ENCODE results near the gene MRPL52. TPM values are rescaled to one million over a fixed set of nuclear protein-coding genes. Genes with fewer than 3 reads are reported as not detected.
A peak's percentile ranks its signal among the peaks of the same experiment; 100 is the strongest.

Gene MRPL52
- total RNA-seq, 2 experiments from 2014 or later, result 93.9 to 97.3 TPM

GRCh38 chr14:22813145-22813544 is 16.5 kb upstream of the MRPL52 start:
- Mint-ChIP-seq H3K4me3 (no peak overlapping the region), H3K4me1 (ENCODE audit: low read depth) (peaks cover 12% of the 10 kb centered on the region), H3K9me3 (ENCODE audit: insufficient read depth) (no peaks in the 10 kb centered on the region), H3K27ac (no peak overlapping the region), H3K27me3 (ENCODE audit: low read depth) (peaks cover 6% of the 10 kb centered on the region), H3K36me3 (ENCODE audit: low read depth) (no peaks in the 10 kb centered on the region)
- CTCF ChIA-PET, result interaction anchor here (1.0 to 2.6 kb wide), 2 partner anchors 10 to 40 kb away, joined by 3 to 15 read pairs; no protein-coding TSS in a partner anchor
- ATAC-seq (no peak), DNase-seq (no peak)
- POLR2A ChIA-PET, result interaction anchor here (1.0 kb wide), 1 partner anchor 47 kb away, joined by 3 read pairs; the partner anchor contains the start of gene OXA1L

GRCh38 chr14:22814373-22814772 is 15.3 kb upstream of the MRPL52 start:
- ChIA-PET CTCF (interaction anchor here (1.6 kb wide), 1 partner anchor 39 kb away, joined by 5 read pairs; no protein-coding TSS in a partner anchor), POLR2A (interaction anchor here (1.0 kb wide), 1 partner anchor 217 kb away, joined by 3 read pairs; the partner anchor contains the start of gene ABHD4)
- DNase-seq (no peak), ATAC-seq (no peak)
- Mint-ChIP-seq H3K36me3 (ENCODE audit: low read depth) (no peaks in the 10 kb centered on the region), H3K27me3 (ENCODE audit: low read depth) (peaks cover 11% of the 10 kb centered on the region), H3K9me3 (ENCODE audit: insufficient read depth) (no peaks in the 10 kb centered on the region), H3K27ac (no peak overlapping the region), H3K4me3 (no peak overlapping the region), H3K4me1 (ENCODE audit: low read depth) (peaks cover 16% of the 10 kb centered on the region)

- Mint-ChIP-seq H3K27ac (no peak within 1 kb of the TSS), H3K27me3 (ENCODE audit: low read depth) (peaks cover 14% of the 10 kb centered on the region), H3K36me3 (ENCODE audit: low read depth) (no peaks in the 10 kb centered on the region), H3K4me3 (no peak within 1 kb of the TSS), H3K9me3 (ENCODE audit: insufficient read depth) (no peaks in the 10 kb centered on the region), H3K4me1 (ENCODE audit: low read depth) (peaks cover 22% of the 10 kb centered on the region)
- ChIA-PET CTCF (interaction anchor here (1.6 kb wide), 1 partner anchor 38 kb away, joined by 5 read pairs; no protein-coding TSS in a partner anchor), POLR2A (interaction anchor here (0.8 to 1.0 kb wide), 2 partner anchors 152 to 217 kb away, joined by 3 read pairs; partner anchors contain the start of gene ABHD4)
- DNase-seq (no peak), ATAC-seq (no peak)
Observed at GRCh38 chr14:22814941-22815713, 14.6 kb upstream of the MRPL52 start, which contains the start of gene SLC7A7. Gene SLC7A7 (minus strand): TSS chr14:22815435. CDS start chr14:22813398, 2,037 bp downstream.

DNA sequence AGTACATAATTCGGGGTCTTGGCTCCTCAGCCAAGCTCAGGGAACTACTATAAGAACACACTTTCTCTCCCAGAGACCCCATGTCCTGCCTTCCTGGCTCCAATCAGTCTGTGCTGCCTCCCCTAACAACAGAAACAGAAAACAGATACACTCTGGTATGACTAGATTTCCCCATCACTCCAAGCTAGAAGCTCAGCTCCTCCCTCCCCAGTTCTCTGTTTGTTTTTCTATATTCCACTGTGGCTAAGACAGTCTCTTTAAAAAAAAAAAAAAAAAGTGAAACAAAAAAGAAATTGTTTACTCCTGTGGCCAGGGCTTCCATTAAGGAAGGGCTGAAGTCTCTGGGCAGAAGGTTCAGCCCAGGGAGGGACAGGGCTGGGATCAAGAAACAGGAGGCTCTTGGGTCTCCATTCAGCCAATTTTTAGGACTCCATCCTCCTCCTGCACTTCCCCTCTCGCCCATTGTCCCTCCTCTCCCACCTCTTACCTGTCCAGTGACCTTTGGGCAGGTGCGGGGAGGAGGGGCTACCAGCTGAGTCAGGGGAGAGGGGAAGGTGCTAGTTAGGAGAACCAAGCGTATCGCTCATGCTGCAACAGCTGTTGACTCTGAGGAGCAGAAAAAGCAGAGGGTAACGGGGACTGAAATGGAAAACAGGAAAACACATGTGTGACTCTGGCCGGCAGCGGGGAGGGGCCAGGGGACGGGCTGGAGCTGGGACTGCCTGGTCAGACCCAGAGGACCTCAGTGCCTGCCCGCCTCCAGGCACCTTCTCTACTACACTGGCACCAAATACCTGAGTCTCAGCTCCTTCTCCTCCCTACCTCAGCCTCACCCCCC is 10.3 kb upstream of the MRPL52 start:
- Mint-ChIP-seq H3K4me1 (ENCODE audit: low read depth) (peaks cover 30% of the 10 kb centered on the region), H3K9me3 (ENCODE audit: insufficient read depth) (no peaks in the 10 kb centered on the region), H3K36me3 (ENCODE audit: low read depth) (no peaks in the 10 kb centered on the region), H3K4me3 (no peak overlapping the region), H3K27ac (no peak overlapping the region), H3K27me3 (ENCODE audit: low read depth) (peaks cover 27% of the 10 kb centered on the region)
- ATAC-seq, result peak; percentile 12
- no peak for DNase-seq
- POLR2A ChIA-PET, result interaction anchor here (1.2 kb wide), 1 partner anchor 249 kb away, joined by 4 read pairs; no protein-coding TSS in a partner anchor
- CTCF ChIA-PET, result interaction anchor here (0.9 to 23.8 kb wide), 6 partner anchors 12 to 263 kb away, joined by 3 to 590 read pairs (median 5); no protein-coding TSS in a partner anchor

DNA sequence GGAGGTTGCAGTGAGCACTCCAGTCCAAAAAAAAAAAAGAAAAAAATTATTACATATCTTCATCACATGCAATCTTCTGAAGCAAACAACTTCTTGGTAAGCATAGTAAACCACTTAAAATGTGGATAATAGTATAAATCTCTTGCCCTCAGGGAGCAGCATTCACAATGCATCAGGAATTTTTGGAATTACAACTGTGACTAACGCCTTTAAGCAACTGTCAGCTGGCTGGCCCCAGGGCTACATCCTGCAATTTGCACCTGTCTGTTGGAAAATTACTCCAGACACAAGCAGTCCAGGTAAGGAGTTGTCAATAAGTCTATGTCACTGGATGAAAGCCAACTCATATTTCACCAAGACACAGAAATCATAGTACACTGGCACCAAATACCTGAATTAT is 9.0 kb upstream of the MRPL52 start:
- no peak overlapping the region for H3K27ac Mint-ChIP-seq
- CTCF ChIA-PET, result interaction anchor here (1.0 to 23.8 kb wide), 6 partner anchors 10 to 264 kb away, joined by 3 to 590 read pairs (median 4); no protein-coding TSS in a partner anchor

GRCh38 chr14:22821193-22822015 is 8.3 kb upstream of the MRPL52 start:
- CTCF ChIA-PET, result interaction anchor here (0.7 to 23.8 kb wide), 8 partner anchors 9 to 264 kb away, joined by 3 to 590 read pairs (median 4); no protein-coding TSS in a partner anchor
- Mint-ChIP-seq H3K27me3 (ENCODE audit: low read depth) (peaks cover 24% of the 10 kb centered on the region), H3K27ac (no peak overlapping the region), H3K9me3 (ENCODE audit: insufficient read depth) (no peaks in the 10 kb centered on the region), H3K36me3 (ENCODE audit: low read depth) (no peaks in the 10 kb centered on the region), H3K4me3 (peak overlapping the region; percentile 7), H3K4me1 (ENCODE audit: low read depth) (peaks cover 32% of the 10 kb centered on the region)
- DNase-seq (no peak), ATAC-seq (no peak)
- POLR2A ChIA-PET, result interaction anchor here (0.8 kb wide), 1 partner anchor 41 kb away, joined by 4 read pairs; no protein-coding TSS in a partner anchor

More for the DNA sequence above, 9.0 kb upstream of the MRPL52 start:
- H3K9me3 Mint-ChIP-seq (ENCODE audit: insufficient read depth), result no peaks in the 10 kb centered on the region
- POLR2A ChIA-PET, result no interaction called here
- DNase-seq (no peak), ATAC-seq (no peak)
- peaks cover 34% of the 10 kb centered on the region for H3K4me1 Mint-ChIP-seq (ENCODE audit: low read depth)
- H3K36me3 Mint-ChIP-seq (ENCODE audit: low read depth), result no peaks in the 10 kb centered on the region
- peaks cover 24% of the 10 kb centered on the region for H3K27me3 Mint-ChIP-seq (ENCODE audit: low read depth)
- no peak overlapping the region for H3K4me3 Mint-ChIP-seq

DNA sequence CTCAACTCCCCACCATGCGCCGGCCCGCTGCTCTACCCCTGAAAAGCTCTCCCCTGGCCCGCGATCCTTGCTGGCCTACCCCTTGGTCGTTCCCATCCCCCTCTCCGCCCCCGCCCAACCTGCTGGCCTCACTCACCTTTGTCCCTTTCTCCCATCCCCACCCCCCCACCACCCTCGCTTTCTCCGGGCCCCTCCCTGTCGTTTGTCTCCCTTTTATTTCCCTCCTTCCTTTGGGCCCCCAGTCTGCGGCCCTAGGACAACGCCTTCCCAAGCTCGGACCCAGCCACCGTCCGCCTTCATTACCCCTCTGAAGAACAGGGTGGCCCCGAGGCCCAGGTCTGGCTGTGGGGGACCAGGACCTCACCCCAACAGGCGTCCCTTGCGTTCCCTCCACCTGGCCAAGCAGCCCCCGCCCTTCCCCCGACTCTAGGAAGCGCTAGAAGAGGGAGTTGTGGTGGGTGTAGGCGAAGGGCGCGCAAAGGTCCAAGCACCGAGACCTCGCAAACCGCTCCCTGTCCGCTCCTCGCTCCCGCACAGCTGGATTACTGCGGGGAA is 7.6 kb upstream of the MRPL52 start:
- Mint-ChIP-seq H3K4me3 (peak overlapping the region; percentile 39), H3K9me3 (ENCODE audit: insufficient read depth) (no peaks in the 10 kb centered on the region), H3K27ac (no peak overlapping the region), H3K27me3 (ENCODE audit: low read depth) (peaks cover 24% of the 10 kb centered on the region), H3K4me1 (ENCODE audit: low read depth) (peaks cover 32% of the 10 kb centered on the region), H3K36me3 (ENCODE audit: low read depth) (no peaks in the 10 kb centered on the region)
- ChIA-PET CTCF (interaction anchor here (0.6 to 23.8 kb wide), 26 partner anchors 8 to 251 kb away, joined by 3 to 590 read pairs (median 7); partner anchors contain the start of genes HAUS4, LRP10, OXA1L and RBM23), POLR2A (interaction anchor here (1.3 kb wide), 1 partner anchor 31 kb away, joined by 8 read pairs; no protein-coding TSS in a partner anchor)
- no peak for DNase-seq
- no peak for ATAC-seq

GRCh38 chr14:22822571-22823098 is 7.1 kb upstream of the MRPL52 start:
- peak; percentile 79 for DNase-seq
- H3K4me3 Mint-ChIP-seq, result peak overlapping the region; percentile 39
- H3K36me3 Mint-ChIP-seq (ENCODE audit: low read depth), result no peaks in the 10 kb centered on the region
- ChIA-PET CTCF (interaction anchor here (0.6 to 23.8 kb wide), 43 partner anchors 8 to 1088 kb away, joined by 3 to 590 read pairs (median 6); partner anchors contain the start of genes CDH24, DAD1, HAUS4 and LRP10), POLR2A (interaction anchor here (0.9 to 1.3 kb wide), 2 partner anchors 31 to 48 kb away, joined by 3 to 8 read pairs; no protein-coding TSS in a partner anchor)
- ATAC-seq, result peak; percentile 89
- H3K27ac Mint-ChIP-seq, result no peak overlapping the region
- peaks cover 24% of the 10 kb centered on the region for H3K27me3 Mint-ChIP-seq (ENCODE audit: low read depth)
- H3K9me3 Mint-ChIP-seq (ENCODE audit: insufficient read depth), result no peaks in the 10 kb centered on the region
- peaks cover 32% of the 10 kb centered on the region for H3K4me1 Mint-ChIP-seq (ENCODE audit: low read depth)

GRCh38 chr14:22824711-22825359 is 4.9 kb upstream of the MRPL52 start:
- no peak for DNase-seq
- H3K4me3 Mint-ChIP-seq, result no peak overlapping the region
- peaks cover 3% of the 10 kb centered on the region for H3K9me3 Mint-ChIP-seq (ENCODE audit: insufficient read depth)
- peaks cover 5% of the 10 kb centered on the region for H3K36me3 Mint-ChIP-seq (ENCODE audit: low read depth)
- H3K4me1 Mint-ChIP-seq (ENCODE audit: low read depth), result peaks cover 35% of the 10 kb centered on the region
- CTCF ChIA-PET, result interaction anchor here (1.0 to 23.8 kb wide), 12 partner anchors 15 to 268 kb away, joined by 3 to 590 read pairs (median 12); partner anchors contain the start of genes LRP10 and PRMT5
- H3K27me3 Mint-ChIP-seq (ENCODE audit: low read depth), result peaks cover 19% of the 10 kb centered on the region
- POLR2A ChIA-PET, result interaction anchor here (0.7 kb wide), 1 partner anchor 9 kb away, joined by 3 read pairs; no protein-coding TSS in a partner anchor
- H3K27ac Mint-ChIP-seq, result no peak overlapping the region
- no peak for ATAC-seq
